NCI-H1105 treated with DMSO at 0.1 percent for 48 hours (cell line): ENCODE measurements around the gene GPAM.

Experiments used
- DNase-seq: peaks from one replicate; lab custom pipeline; 2025; lab: John Stamatoyannopoulos, UW

Gene GPAM

DNA sequence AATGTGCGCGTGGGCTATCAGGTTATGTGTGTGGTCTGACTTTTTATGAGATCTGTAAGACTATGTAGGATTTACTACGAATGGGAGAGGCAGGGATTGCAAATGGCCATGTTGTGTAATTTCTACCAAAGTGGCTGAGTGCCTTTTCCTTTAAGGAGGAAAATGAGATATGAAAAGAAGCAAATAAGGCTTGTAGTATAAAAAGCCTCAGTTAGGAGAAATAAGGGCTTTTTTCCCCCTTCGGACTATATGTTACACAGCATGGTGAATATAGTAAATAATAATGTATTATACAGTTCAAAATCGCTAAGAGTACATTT lies 447 bp upstream of the GPAM start:
- DNase-seq: no peak

DNA sequence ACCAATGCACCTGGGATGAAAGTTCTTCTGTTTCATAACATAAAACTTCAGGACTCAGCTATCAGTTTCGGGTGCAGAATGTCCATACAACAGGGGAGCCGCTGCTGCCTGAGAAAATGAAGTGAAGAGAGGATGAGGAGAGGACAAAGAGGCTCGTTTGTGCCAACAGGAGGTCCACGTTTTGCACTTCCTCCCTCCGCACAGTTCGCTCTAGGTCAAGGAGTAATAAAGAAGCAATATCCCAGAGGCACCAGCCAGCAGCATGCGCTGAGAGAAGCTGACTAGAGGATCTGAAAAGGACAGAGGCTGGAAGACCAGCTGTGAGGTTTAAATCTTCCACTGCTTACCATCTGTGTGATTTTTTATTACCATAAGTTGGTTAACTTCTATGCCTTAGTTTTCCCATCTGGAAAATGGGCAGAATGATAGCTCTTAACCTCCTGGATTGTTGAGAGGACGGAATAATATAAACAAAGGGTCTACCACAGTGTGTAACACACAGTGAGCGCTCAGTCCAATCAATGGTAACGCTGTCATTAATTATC lies 709 bp downstream of the GPAM start:
- DNase-seq: no peak

DNA sequence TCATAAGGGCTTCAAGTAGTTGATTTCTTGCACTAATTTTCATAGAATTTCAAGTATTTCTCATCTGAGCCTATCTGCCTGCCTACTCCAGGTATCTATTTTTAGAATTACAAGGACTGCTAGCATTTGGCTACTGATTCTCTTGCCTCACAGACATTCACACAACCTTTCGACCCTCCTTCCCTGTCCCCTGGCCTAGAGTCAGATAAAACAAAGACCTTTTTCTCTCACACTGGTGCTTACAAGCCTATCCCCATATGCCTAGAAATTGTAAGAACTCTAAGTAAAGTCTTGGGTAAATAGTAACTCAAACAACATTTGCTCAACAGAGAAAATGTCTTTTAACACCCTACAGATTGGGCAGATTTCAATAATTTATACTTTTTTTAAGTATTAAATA lies 6.3 kb downstream of the GPAM start:
- no peak for DNase-seq

DNA sequence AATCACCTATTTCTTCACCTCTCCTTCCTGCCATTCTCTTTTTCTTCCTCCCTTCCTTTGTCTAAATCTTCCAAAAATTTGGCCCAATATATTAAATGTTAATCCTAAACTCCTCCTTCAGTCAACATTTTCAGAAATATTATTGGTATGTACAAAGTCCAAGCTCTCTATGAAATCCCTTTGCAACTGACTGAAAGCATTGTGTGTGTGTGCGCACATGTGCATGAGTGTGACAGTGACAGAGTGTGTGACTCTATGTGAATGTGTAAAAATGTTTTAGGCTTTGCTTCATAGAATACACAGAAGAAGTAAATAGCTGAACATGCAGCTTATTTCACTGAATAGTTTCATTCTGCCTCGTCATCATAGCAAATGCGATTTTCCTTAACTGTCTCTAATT lies 7.0 kb downstream of the GPAM start:
- no peak for DNase-seq

DNA sequence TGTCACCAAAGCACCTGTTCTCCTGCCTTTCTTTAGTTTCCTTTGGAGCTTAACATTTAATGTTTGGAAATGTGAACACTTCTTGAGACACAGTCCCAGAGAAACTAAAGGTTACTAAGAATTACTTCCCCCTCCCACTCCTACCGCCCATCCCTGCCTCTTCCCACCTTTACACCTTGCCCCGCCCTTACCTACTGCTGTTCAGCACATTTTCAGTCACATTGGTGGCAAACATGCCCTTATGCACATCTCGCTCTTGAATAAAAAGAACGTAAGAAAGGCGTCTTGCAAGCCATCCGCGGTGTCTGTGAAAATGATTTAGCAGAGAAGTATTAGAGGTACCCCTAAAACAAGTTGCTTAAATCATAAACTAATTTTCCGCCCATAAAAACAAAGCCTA lies 8.2 kb downstream of the GPAM start:
- DNase-seq: no peak

DNA sequence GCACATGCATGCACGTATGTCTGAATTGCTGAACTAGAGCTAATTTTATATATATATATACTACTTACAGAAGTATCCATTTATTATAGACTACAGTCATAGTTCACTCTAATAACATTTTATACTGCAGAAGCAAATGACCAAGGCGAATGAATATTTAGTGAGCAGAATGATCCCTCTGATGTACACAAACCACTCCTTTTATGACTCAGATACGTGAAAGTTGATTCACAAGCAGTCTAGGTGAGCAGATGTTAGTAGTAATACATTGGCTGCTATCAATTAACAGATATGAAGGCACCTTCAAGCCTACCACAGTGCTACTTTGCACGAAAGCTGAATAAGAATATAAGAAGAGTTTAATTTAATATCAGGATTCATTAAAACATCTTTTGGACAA lies 10.4 kb downstream of the GPAM start:
- DNase-seq: no peak

DNA sequence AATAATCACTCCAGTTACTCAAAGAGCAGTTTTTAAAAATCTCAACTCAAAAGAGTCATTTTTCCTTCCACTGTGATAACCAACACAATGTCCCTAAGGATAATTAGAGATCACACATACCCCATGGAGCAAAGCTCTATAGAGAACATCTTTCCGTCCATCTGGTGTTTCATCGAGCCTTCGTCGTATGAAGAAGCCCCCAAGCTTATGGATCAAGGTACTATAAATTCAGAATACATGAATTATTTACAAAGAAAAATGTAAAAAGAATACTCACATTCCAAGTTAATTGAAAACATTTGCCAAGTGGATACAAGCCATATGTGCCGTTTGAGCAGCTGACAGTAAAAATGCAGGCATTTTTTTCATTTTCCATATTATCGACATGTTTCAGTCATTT lies 14.8 kb downstream of the GPAM start:
- DNase-seq: no peak

DNA sequence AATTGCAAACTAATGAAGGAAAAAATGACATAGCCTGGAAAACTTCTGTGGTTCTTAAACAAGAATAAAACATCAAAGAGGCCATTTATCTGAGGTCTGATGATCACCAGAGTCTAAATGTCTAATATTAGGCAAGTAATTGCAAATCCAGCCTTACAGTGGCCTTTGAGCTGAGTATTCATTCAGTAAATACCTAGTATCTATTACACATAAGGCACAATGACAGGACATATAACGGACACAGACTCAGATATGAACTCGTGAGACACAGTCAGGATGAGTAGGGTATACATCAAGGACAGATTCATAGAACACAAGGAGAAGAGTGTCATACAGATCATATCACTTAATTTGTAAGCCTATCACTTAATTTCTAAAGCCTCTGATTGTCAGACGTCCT lies 16.8 kb downstream of the GPAM start:
- no peak for DNase-seq

DNA sequence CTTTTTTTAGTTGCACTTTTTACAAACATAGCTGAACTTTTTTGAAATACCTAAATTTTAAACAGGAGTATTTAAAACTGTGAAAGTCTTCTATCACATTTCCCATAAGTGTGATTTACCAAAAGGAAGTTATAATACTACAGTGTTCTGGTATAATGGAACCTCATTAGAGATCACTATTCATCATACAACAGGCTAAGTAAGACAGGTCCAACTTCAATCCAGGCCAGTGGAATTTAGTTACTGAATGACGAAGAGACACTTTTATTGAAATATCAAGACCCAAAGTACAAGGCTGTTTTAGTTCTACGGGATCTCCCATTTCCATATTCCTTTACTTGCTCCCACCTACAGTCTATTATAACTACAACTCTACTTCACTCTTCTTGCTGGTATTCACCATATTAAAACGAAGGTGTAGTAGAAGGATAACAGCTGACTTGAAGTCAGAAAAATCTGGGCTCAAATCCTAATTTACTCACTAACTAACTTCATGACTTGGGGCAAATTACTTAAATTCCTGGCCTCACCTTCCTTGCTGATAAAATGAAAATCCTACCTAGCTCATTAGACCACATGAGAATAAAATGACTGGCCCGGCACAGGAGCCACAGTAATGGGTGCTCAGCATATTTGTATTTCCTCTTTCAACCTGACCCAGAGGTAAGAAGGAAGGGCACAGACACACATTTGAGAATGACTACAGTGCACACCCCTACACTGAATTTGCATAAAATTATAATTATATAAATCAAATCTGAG lies 21.6 kb downstream of the GPAM start:
- DNase-seq: no peak

DNA sequence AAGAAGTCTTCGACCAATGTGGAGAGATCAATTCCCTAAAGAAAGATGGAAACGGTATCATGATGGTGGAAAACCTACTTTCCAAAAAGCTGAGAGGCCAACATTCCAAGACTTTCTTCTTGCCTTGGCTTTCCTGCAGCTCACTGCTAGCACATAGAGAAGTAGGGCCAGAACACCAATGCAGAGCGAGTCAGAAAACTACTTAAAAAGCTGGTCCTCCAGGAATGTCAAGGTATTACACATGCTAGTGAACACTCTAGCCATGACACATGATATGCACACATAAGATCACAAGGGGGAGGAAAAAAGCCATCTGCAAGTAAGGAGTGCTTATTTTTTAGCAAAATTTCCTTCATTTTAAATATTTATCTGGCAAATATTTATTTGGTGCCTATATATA lies 22.7 kb downstream of the GPAM start:
- no peak for DNase-seq

DNA sequence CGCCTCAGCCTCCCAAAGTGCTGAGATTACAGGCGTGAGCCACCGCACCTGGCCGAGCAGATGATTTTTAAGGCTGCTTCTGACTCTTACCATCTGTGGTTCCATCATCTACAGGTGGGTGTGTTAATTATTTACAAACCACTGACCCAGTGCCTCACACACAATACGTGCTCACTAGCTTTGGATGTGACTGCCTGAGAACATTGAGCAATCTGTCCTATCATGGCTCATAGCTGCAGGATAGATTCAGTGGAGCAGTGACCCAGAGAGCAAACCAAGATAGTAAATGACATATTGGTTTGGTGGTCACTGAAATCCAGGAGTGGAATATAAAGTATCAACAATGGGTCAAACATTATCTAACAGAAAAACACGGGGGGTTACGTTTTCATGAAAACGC lies 24.1 kb downstream of the GPAM start:
- DNase-seq: no peak

DNA sequence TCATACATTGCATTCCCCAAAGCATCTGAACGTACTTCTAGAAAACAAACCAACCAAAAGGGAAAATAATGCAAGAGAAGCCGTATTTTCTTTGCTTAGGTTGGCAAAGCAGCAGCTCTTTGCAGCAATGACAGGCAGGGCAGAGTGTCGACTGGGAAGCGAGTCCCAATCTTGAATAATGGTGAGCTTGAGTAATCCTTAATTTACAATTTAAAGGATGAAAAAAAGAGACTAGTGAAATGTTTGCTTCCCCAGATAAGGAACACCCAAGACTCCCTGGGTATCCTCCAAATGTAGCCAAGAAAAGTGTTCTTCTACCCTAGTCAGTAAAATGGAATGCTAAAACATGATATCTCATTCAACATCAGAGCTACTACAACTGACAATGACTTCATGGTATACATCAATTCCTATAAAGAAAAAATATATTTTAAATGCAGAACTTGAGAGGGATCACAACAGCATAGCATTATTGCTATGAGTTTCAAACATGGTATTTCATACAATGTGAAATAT lies 32.0 kb downstream of the GPAM start:
- no peak for DNase-seq

DNA sequence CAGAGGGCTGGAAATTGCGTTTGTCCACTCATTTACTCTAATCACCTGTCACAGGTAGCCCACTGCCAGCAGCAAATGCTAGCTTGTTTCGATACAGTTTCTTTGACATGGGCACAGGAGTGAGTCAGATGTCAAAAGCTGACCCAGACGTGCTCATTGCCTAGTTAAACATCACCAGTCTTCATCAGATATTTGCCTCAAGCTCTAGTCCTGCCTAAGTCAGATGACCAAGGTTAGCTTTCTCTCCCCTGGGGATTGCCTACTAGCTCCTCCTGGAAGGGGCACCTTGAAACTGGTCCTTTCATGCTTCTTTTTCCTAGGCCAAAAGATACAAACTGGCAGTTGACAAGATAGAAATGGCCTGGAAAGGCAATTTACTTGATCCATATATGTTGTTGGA lies 35.2 kb downstream of the GPAM start:
- no peak for DNase-seq

DNA sequence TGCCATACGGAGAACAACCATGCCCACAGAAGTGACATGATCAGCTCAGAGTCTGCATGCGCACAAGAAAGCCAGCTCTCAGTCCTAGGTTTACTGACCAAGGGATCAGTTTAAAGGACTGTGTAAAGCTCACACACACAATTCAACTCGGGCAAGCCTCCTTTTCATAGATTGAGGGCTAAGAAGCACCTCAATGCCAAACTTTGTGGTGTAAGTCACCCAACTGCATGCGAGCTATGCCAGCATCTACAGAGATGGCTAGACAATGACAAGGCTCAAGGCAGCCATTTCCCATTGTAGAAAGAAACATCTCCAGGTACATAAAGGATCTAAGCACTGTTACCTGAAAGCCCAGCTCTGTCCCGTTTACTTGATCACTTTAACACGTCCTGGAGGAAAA lies 36.8 kb downstream of the GPAM start:
- no peak for DNase-seq

DNA sequence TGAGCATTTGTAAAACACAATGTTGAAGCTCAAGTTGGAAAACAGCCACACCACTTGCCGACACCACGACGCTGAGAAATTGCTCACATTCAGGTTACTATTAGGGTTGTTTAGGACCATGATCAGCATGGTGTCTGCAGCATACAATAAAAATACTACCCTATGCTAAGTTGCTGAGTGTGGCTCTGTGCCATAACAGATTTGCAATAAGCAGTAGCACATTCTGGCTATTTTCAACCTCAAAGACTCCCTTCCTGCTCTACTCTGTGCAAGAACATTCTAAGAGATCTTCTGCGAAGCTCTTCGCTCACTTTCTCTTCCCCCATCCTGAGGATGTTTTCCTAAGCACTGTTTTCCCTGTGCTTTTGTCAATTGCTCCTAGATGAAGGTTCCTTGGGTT lies 38.3 kb downstream of the GPAM start:
- DNase-seq: no peak

DNA sequence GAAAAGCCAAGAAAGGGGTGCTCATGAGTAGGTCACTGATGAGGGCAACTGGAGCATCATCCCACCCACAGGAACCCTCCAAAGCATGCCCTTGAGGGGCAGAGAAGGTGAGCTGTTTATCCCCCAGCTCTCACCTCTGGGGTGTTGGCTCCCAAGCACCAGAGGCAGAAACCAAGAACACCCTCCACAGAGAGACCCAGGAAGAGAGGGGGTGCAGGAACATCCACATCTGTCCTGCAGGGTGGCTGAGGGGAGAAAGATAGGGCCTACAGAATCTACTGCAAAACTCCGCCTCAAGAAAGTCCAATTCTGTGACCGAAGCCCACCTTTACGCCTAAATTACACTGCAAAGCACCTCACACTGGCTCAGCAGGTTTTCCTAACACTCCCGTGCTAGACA lies 40.1 kb downstream of the GPAM start:
- DNase-seq: no peak

DNA sequence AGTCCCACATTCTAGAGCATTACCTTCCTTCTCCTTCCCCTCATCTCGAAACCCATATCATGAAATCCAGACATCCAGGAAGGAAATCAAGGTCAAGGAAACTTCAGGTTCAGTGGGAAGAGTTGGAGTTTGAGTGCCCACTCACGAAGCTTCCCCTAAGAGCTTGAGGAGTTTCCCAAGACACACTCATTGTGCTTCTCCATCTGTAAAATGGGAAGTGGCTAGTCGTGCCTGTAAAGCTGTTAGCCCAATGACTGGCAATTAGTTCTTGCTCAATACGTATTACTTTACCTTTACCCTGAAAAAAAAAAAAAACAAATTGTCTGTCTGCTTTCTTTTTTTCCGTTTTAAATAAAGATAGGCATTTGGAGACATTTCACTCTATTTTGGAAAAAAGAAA lies 42.3 kb downstream of the GPAM start:
- DNase-seq: no peak

DNA sequence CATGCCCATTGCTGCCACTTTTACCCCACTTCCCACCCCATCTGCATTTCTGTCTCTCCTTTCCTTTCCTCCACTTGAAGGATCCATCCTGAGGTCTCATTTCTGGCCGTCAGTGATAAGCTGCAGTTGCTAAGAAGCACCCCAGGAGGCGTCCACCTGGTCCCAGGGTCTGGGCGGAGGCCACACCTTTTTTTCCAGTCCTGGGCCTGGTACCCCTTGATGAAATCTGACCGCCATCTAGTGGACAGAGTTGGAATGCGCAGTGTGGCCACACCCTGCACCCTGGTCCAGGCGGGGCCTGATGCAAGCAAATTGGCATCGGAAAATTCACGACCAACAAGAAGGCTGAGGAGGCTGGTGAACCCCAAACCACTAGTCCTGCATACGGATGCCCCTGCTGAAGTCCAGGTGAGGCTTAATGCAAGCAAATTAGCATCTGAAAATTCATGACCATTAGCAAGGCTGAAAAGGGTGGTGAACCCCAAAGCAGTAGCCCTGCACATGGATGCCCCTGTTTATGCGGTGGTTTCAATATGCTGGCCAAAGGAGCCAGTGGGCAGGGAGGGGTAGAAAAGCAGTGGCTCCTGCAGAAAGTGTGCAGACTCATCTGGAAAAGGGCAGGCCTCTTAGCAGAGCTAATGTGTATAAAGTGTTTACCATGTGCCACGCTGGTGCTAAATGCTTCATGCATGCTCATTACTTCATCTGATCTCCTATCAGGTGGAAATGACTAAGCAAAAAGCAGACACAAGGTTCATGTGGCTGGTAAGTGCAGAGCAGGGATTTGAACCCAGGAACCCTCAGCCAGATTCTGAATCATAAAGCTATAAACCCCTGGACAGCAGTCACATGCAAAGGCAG lies 43.2 kb downstream of the GPAM start:
- peak; percentile 72 for DNase-seq

DNA sequence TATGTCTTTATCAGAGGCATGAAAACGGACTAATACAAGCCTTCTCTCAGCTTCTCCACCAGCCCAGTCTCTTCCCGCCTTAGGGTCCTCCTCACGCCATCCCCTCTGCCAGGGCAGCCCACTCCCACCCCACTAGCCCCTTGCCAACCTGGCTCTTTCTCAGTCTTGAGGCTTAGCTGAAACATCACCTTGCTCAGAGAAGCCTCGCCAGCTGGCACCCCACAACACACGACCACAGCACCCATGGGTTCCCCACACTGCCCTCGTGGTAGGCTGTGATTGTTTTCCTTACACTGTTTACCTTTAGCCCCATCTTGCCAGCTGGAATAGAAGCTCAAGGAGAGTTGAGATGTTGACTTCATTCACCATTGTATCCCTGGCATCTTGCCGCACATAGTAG lies 44.4 kb downstream of the GPAM start:
- DNase-seq: no peak

DNA sequence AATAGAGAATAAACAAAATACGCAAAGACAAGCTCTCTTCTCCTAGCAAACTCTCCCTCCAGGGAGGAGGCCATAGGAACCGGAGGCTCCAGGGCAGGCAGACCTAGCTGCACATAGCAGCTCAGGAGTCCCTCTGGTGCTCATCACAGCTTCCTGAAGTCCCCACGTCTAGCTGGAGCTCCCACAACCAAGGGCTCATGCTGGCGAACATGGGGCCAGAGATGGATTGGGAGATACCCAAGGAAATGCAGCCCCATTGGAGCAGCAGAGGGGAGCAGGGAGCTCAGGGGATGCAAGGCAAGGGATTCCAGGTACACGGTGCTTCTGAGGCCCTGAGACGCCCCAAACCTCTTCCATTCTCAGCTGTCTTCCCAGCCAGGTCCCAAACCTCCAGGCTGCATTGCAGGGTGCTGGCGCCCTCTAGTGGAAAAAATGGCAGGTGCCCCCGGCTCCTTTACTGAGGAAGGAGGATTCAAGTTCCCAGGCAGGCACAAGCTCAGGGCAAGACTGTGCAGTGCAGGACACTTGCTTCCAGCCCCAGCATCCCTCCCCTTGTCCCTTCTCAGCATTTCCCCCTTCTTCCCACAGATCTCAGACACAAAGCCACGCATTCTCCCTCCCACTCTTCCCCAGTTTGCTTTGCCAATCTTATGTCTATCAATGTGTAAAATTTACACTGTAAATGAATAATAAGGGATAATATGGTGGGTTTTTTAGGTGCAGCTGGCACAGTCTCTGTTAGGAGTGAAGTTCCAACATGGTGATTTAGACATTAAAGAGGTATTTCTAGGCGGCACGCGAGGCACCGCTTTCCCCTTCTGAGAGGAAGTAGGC lies 46.2 kb downstream of the GPAM start:
- no peak for DNase-seq

DNA sequence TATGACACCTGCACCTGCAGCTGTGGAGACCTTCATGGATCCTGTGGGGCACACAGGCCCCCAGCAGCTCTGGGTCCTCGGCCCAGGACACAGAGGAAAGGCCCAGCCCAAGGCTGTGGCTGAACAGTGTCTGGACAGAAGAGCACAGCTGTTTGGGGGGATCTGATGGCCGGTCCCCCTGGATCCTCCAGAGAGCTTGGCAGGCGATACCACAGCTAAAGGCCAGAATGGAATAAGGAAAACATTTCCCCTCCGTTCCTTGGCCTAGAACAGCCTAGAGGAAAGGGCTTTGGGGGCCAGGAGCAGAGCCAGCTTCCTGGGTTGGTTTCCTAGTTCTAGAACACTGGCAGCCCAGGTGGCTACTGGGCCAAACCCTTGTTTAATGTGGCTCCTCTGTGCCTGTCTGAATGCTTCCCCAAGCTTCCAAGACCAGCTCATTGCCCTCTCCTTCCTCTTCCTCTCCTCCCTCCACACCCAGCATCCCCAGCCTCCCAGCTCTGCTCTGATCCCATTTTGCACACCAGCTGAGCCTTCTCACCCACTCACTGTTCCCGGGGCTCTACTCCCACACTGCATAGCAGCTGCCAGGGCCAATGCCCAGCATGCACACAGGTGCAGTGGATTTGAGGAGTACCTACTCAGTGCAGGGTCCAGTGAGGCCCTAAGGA lies 46.9 kb downstream of the GPAM start:
- DNase-seq: no peak

DNA sequence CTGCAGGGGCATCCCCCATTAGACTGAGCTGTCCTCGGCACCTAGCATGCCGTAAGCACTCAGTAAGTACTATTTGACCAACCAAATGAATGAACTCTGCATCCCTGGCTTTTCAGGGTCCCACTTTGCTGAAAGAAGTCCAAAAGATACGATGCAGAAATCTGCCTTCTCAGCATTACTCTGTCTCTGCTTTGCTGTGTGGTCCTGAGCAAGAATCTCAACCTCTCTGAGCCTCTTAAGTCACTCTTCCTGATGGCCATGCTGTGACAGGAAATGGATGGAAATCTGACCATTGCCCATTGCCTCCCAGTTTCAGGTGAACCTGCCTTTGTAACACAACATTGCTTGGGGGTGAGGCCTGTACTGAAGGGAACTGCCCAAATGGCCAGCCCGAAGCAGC lies 48.0 kb downstream of the GPAM start:
- no peak for DNase-seq
